ENCODE results near the gene RBMS2.

GRCh38 chr12:56521590-56522371 is at the start of gene RBMS2:
- TF ChIP-seq POLR2A (IDR thresholded peaks at IDR 0.05) (peak in 1 of 4 donors; percentile 15), EP300 (IDR thresholded peaks at IDR 0.05) (peak in 1 of 4 donors; percentile 64), CTCF (IDR thresholded peaks at IDR 0.05) (no peak), POLR2AphosphoS5 (IDR thresholded peaks at IDR 0.05) (peak in 1 of 2 donors; percentile 61)

Measured in upper lobe of left lung (tissue), 4 donors.